CD4-positive, alpha-beta T cell (primary cell): ENCODE measurements around the gene CYS1. TPM values are rescaled to one million over a fixed set of nuclear protein-coding genes. Genes with fewer than 3 reads are reported as not detected.

Experiments
- ATAC-seq: fragments of 200-7000 bp; cut with Tn5 transposase; one replicate; pipeline ENCODE4 v1.10.0; 2022; ENCODE audit warnings: mild to moderate bottlenecking; ENCODE audit not compliant: poor library complexity
- CTCF ChIA-PET: fragments of 350-600 bp; sonication (Branson Sonifier 250); formaldehyde crosslinking; loops from one replicate; lab custom pipeline; 2021; ENCODE audit warnings: antibody characterized with exemption, inconsistent platforms; lab: Charles Lee
- POLR2A ChIA-PET: fragments of 350-600 bp; sonication (Branson Sonifier 250); formaldehyde crosslinking; loops from one replicate; lab custom pipeline; 2021; ENCODE audit warnings: antibody characterized with exemption, inconsistent platforms; lab: Charles Lee
- DNase-seq, 14 experiments: peaks; one replicate each; pipeline ENCODE4 v3.0.0-alpha.2; 2013 to 2020; ENCODE audit warnings: mixed read lengths in 2 of 14
- H3K27ac ChIP-seq, 2 donors: one replicate each; pipeline versions ENCODE4 v1.5.1 to v1.7.0; 2013; ENCODE audit warnings: low read length in 2 of 2, low read depth in 1 of 2, mild to moderate bottlenecking in 1 of 2
- H3K27me3 ChIP-seq, 2 experiments: 1 replicate in 1 of 2; 2 replicates in 1 of 2; pipeline versions ENCODE4 v1.6.1 to v1.7.0; 2013; ENCODE audit warnings: low read length in 2 of 2, control low read depth in 1 of 2, mild to moderate bottlenecking in 1 of 2, moderate library complexity in 1 of 2; ENCODE audit not compliant: insufficient read depth in 2 of 2, control insufficient read depth in 1 of 2
- H3K36me3 ChIP-seq: one replicate; pipeline ENCODE4 v1.6.1; 2013; ENCODE audit warnings: low read length, control low read depth; ENCODE audit not compliant: insufficient read depth
- H3K4me1 ChIP-seq: one replicate; pipeline ENCODE4 v1.6.1; 2013; ENCODE audit warnings: low read length, control low read depth; ENCODE audit not compliant: insufficient read depth
- H3K4me3 ChIP-seq: one replicate; pipeline ENCODE4 v1.5.1; 2013; ENCODE audit warnings: mild to moderate bottlenecking, low read length, moderate library complexity
- H3K9me3 ChIP-seq, 2 experiments: 1 replicate in 1 of 2; 2 replicates in 1 of 2; pipeline versions ENCODE4 v1.6.1 to v1.7.0; 2013; ENCODE audit warnings: low read length in 2 of 2, mild to moderate bottlenecking in 2 of 2, control low read depth in 1 of 2, moderate library complexity in 1 of 2; ENCODE audit not compliant: control insufficient read depth in 1 of 2, insufficient read depth in 1 of 2
- H3K27ac Mint-ChIP-seq: one replicate; pipeline ENCODE4 v1.8.0; 2020; ENCODE audit warnings: mixed read lengths
- H3K27me3 Mint-ChIP-seq: one replicate; pipeline ENCODE4 v1.8.0; 2021; ENCODE audit warnings: mixed read lengths
- H3K36me3 Mint-ChIP-seq: one replicate; pipeline ENCODE4 v1.8.0; 2021; ENCODE audit warnings: low read depth, mixed read lengths
- H3K4me1 Mint-ChIP-seq: one replicate; pipeline ENCODE4 v1.8.0; 2021; ENCODE audit warnings: low read depth, mixed read lengths
- H3K4me3 Mint-ChIP-seq: one replicate; pipeline ENCODE4 v1.8.0; 2020; ENCODE audit warnings: mild to moderate bottlenecking, mixed read lengths
- H3K9me3 Mint-ChIP-seq: one replicate; pipeline ENCODE4 v1.8.0; 2020; ENCODE audit warnings: mixed read lengths
- CTCF ChIP-seq: fragments of 200-600 bp; IDR thresholded peaks from one replicate; pipeline ENCODE4 v1.8.0; 2022; ENCODE audit warnings: antibody characterized with exemption, mild to moderate bottlenecking
- intact Hi-C, 2 experiments: fragments of 100-400 bp; cut with DNase I in 1 of 2; cut with micrococcal nuclease in 1 of 2; formaldehyde crosslinking; loops; one replicate each; pipeline versions ENCODE4 v1.15.1 to v1.9.0; 2023 to 2025; cut with DNase I, micrococcal nuclease
- total RNA-seq, 174 experiments: library from RNA in 2 of 174; stranded (reverse) in 2 of 174; gene quantifications; one replicate each; pipeline ENCODE4 v1.2.3 and lab custom pipeline; 2021 to 2026

Gene CYS1
- total RNA-seq, 2 experiments from 2014 or later, result not detected

DNA sequence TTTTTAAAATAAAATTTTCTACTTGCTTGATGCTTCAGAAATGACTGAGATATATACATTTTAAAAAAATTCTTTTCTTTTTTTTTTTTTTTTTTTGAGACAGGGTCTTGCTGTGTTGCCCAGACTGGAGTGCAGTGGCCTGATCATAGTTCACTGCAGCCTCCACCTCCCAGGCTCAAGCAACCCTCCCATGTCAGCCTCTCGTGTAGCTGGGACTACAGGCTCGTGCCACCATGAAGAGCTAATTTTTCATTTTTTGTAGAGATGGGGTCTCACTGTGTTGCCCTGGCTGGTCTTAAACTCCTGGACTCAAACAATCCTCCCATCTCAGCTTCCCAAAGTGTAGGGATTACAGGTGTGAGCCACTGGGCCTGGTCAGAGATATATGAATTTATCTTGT lies 12.9 kb downstream of the CYS1 start:
- no peak overlapping the region for H3K27ac Mint-ChIP-seq
- peaks cover under 1% of the 10 kb centered on the region for H3K27me3 Mint-ChIP-seq
- intact Hi-C loops, result no loop called here
- Histone ChIP-seq H3K27me3 (no peaks in the 10 kb centered on the region), H3K27ac (no peak overlapping the region), H3K36me3 (no peaks in the 10 kb centered on the region), H3K4me3 (no peak overlapping the region), H3K4me1 (peaks cover 4% of the 10 kb centered on the region), H3K9me3 (no peaks in the 10 kb centered on the region)
- DNase-seq (no peak), ATAC-seq (no peak)
- H3K4me3 Mint-ChIP-seq, result no peak overlapping the region
- no peak for TF ChIP-seq CTCF
- ChIA-PET POLR2A (no interaction called here), CTCF (interaction anchor here (0.7 to 2.2 kb wide), 2 partner anchors 12 to 368 kb away, joined by 4 to 6 read pairs; no protein-coding TSS in a partner anchor)
- no peaks in the 10 kb centered on the region for H3K36me3 Mint-ChIP-seq
- peaks cover under 1% of the 10 kb centered on the region for H3K4me1 Mint-ChIP-seq
- no peaks in the 10 kb centered on the region for H3K9me3 Mint-ChIP-seq

DNA sequence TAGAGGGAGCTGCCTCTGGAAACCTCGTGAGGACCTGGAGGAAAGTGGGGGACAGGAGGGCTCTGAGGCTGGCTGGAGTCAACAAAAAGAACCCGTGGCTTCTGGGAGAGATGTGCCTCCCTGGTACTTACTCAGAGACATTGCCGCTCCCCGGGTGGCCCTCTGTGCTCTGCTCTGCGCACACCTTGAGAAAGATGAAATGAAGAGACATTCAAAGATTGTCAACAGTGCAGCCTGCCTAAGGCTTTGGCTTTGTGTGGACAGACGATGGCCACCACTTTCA lies 14.5 kb downstream of the CYS1 start:
- no peak for TF ChIP-seq CTCF
- H3K27me3 Mint-ChIP-seq, result no peaks in the 10 kb centered on the region
- POLR2A ChIA-PET, result no interaction called here
- H3K9me3 ChIP-seq, result no peaks in the 10 kb centered on the region
- no peaks in the 10 kb centered on the region for H3K27me3 ChIP-seq
- H3K27ac Mint-ChIP-seq, result no peak overlapping the region
- H3K4me3 Mint-ChIP-seq, result no peak overlapping the region
- intact Hi-C loops, result no loop called here
- ATAC-seq, result no peak
- no peak overlapping the region for H3K27ac ChIP-seq
- H3K9me3 Mint-ChIP-seq, result no peaks in the 10 kb centered on the region
- no peaks in the 10 kb centered on the region for H3K4me1 Mint-ChIP-seq
- no peak for DNase-seq
- peaks cover 4% of the 10 kb centered on the region for H3K4me1 ChIP-seq
- no peak overlapping the region for H3K4me3 ChIP-seq
- no peaks in the 10 kb centered on the region for H3K36me3 Mint-ChIP-seq
- CTCF ChIA-PET, result no interaction called here
- H3K36me3 ChIP-seq, result no peaks in the 10 kb centered on the region

GRCh38 chr2:10064932-10065772 lies 15.1 kb downstream of the CYS1 start:
- Histone ChIP-seq H3K4me1 (peaks cover 4% of the 10 kb centered on the region), H3K36me3 (no peaks in the 10 kb centered on the region), H3K27ac (no peak overlapping the region), H3K4me3 (no peak overlapping the region), H3K9me3 (no peaks in the 10 kb centered on the region), H3K27me3 (no peaks in the 10 kb centered on the region)
- TF ChIP-seq CTCF, result no peak
- Mint-ChIP-seq H3K27ac (no peak overlapping the region), H3K36me3 (no peaks in the 10 kb centered on the region), H3K4me1 (no peaks in the 10 kb centered on the region), H3K4me3 (no peak overlapping the region), H3K9me3 (no peaks in the 10 kb centered on the region), H3K27me3 (no peaks in the 10 kb centered on the region)
- CTCF ChIA-PET, result interaction anchor here (0.6 kb wide), 1 partner anchor 370 kb away, joined by 3 read pairs; no protein-coding TSS in a partner anchor
- DNase-seq (no peak), ATAC-seq (no peak)
- intact Hi-C loops, result no loop called here
- POLR2A ChIA-PET, result no interaction called here
